ENCODE data around the gene ZBTB44.

ZBTB44 gene

DNA sequence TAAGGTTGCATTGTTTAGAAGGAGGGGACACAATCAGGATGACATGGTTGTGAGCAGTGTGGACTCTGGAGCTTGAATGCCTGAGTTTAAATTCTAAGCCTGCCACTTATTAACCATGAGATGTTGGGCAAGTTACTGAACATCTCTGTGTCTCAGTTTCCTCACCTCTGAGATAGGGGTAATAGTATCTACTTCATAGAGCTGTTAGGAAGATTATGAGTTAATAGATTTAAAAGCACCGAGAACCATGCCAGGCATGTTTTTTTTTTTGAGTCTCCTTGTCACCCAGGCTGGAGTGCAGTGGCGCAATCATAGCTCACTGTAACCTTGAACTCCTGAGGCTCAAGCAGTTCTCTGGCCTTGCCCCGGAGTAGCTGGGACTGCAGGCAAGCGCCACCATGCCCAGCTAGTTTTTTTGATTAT is 121.9 kb downstream of the ZBTB44 start:
- DNase-seq = no peak

DNA sequence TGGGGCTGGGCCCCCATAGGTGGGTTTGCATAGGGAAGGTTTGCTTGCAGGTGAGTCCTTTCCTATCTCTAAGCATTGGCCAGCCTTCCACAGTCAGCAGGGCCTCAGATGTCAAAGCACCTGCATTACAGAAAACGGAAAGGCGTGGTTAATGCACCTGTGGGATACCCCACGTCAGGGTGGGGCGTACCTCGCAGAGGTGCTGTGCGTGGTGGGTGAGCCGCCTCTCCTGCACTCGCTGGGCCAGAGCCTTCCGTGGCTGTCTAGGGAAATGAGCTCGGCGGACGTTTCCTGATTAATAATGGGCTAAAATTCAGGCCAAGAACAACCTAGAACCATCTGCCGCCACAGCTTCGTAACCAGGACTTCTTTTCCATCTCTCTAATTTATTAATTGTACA is 122.8 kb downstream of the ZBTB44 start:
- DNase-seq = no peak

DNA sequence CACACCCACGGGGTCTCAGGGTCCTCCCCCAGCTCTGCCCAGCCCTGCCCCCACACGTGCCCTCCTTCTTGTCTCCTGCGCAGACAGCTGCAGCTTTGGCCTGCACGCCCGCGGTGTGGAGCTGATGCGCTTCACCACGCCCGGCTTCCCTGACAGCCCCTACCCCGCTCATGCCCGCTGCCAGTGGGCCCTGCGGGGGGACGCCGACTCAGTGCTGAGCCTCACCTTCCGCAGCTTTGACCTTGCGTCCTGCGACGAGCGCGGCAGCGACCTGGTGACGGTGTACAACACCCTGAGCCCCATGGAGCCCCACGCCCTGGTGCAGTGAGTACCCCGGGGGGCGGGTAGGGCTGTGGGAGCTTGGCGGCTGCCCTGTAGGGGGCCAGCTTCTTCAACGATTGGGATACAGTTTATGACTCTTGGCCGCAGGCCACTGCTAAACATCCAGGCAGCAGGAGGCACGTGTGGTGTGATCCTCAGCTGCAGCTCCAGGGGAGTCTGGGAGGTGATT is 124.3 kb downstream of the ZBTB44 start:
- DNase-seq = peak; percentile 93

DNA sequence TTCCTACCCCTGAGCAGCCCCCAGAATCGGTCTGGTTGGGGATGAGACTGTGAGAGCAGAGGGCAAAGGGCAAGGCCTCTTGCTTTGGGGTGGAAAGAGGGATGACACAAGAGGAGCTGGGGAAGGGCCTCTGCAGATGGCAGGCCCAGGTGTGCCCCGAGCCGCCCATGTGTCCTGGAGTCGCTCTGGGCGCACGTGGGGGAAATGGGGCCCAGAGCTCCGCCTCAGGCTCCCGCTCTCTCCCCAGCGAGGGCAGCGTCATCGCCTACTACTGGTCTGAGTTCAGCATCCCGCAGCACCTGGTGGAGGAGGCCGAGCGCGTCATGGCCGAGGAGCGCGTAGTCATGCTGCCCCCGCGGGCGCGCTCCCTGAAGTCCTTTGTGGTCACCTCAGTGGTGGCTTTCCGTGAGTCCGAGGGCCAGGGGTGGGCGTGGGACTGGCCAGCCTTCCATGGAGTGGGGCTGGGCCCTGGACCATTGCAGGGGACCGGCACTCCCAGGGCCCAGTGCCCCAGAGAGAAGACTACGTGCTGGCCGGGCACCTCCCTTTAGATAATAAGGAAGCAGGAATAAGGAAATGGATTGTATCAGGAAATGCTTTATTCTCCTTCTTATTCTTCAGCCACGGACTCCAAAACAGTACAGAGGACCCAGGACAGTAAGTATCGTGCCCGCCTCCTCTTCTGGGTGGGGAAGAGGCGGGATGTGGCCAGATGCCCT is 125.1 kb downstream of the ZBTB44 start:
- no peak for DNase-seq

DNA sequence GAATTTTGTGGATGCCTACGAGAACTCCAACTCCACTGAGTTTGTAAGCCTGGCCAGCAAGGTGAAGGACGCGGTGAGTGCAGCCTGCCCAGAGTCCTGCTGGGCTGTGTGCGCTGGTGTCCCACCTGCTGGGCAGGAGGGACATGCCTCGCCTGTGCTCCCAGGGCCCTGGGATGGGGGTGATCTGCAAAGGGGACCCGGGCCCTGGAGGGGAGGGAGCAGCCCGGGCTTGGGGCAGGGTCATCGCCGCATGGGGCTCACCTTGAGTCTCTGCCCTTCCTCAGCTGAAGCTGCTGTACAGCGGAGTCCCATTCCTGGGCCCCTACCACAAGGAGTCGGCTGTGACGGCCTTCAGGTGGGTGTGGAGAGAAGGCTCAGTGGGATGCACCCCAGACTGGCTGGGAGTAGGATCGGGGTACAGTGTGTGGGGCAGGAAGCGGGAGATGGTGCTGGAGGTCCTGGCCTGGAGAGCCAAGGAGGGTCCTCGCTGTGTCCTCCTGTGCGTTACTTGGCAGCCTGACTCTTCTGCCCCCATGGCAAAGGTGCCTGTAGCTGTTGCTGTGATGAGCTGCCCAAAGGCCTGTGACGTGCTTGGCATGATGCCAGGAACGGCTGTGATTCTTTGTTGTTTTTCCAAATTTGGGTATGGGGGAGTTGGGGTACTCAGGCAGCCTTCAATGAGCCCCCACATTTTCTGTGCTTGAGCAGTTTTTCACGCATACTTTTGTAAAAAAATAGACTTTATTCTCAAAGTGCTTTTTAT is 126.0 kb downstream of the ZBTB44 start:
- peak; percentile 34 for DNase-seq

DNA sequence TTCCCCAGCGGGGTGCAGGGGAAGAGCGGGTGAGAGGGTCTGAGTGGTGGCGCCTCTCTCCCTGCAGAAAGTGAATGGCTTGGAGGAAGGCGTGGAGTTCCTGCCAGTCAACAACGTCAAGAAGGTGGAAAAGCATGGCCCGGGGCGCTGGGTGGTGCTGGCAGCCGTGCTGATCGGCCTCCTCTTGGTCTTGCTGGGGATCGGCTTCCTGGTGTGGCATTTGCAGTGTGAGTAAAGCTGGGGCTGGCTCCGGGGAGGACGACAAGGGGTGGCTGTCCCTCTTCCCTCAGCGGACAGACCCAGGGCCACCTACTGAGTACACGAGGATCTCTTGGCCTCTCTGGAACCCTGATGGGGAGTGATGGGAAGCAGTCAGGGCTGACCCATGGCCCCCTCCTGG is 126.7 kb downstream of the ZBTB44 start:
- DNase-seq = no peak

DNA sequence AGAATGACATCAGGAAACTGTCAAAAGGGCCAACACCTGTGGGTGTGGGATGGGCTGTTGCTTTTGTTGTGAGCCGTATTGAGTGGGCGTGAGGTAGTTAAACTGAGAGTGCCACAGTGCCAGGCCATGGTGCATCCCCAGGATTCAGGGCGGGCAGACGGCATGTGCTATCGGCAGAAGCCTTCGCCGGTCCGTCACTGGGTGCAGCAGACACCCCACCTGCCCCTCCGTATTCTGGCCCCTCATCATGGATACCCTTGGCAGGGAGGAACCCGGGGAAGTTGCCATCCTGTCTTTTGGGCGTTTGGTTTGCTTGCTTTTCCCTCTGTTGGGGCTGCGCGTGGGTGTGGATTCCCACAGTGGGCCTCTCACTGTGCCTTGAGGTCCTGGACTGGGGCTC is 127.6 kb downstream of the ZBTB44 start:
- DNase-seq = no peak

DNA sequence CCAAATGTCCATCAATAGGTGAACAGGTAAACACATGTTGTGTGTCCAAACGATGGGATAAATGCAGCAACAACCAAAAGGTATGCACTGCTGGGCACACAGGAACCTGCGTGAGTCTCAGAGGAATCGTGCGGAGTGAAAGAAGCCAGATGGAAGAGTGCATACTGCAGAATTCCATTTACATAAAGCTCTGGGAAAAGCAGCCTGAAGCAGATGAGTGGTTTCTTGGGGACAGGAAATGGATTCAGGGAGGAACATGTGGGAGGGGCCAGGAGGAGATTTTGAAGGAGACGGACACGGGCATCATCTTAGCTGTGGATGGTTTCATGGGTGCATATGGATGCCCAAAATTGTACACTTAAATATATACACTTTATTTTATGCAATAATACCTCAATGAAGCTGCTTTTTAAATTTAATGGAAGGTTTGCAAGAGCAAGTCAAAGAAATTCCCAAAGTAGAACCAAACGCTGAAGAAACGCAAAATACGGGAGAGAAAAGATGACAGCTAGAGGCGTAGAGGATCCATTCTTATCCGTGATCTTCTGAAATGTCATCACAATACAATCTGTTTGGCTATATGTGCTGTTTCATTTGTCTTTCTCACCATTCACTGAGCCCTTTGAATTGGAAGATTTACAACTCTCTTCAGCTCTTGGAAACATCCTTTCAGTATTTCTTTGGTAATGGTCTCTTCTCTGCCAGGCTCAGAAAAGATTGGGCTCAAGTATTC is 130.7 kb downstream of the ZBTB44 start:
- peak; percentile 11 for DNase-seq

DNA sequence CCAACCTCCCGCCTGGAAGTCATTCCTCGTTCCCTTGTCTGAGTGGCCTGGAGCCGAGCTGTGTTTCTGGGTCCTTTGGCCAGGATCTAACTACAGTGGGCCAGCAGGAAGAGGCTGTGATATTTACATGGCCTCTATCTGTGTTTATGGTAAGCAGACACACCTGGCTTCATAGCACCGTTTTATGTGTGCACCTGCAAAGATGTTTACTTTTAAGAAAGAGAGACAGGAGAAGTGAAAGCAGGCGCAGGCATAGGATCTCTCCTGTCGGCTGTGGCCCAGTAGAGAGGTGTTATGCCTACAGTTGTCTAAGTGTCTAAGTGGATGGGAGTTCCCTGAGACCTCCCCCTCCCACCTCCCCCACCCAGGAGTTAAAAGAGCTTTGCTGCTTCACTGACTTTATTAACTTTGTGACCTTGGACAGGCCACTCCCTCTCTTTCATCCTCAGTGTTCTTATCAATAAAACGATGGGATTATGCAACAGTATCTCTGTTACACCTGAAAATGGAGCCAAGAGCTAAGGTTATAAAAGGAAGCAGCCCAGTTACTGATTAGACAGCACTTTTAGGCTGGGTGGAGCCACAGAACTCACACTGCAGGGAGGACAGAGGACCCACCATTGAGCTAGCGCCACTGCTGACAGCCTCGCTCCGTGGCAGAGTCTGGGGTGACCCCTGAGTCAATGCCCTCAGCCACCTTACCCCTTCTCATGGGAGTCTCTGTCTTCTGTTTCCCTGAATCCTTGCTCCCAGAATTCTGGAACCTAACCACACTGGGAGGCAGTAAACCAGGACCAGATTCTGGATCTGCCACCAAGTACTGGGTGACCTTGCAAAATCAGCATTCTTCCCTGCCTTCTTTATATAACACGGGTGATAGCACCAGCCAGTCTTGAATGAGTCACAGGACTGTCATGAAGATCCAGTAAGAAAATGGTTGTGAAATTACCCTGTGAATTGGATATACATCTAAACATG is 133.1 kb downstream of the ZBTB44 start:
- DNase-seq = peak; percentile 85

DNA sequence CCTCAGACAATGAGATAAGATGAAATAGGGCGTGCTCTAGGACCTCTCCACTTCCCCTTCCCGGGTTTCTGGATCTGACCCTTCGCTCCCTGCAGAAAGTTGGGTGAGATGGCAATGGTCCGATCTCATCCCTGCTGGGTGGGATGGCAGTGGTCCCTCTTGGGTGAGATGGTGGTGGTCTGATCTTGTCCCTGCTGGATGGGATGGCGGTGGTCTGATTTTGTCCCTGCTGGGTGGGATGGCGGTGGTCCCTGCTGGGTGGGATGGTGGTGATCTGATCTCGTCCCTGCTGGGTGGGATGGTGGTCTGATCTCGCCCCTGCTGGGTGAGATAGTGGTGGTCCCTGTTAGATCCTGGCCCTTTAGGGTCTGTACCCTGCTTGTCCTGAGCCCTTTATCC is 133.8 kb downstream of the ZBTB44 start:
- peak; percentile 36 for DNase-seq

DNA sequence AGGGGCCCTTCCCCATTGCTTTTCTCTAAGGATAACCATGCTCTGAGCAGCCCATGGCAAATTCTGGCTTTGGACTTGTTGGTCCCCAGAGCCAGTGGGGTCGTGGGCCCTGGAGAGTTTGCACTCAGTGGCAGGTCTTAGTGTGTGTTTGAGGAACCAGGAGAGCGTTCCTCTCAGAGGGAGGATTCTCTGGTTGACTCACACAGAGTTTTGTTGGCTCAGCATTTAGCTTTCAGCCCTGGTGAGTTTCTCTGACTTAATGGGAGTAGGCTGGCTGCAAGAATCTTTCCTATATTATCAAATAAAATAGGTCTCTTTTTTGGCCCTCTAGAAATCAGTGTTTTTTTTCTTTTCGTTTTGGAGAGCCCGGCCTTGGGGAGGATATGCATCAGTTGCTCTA is 134.2 kb downstream of the ZBTB44 start:
- DNase-seq = peak; percentile 49

DNA sequence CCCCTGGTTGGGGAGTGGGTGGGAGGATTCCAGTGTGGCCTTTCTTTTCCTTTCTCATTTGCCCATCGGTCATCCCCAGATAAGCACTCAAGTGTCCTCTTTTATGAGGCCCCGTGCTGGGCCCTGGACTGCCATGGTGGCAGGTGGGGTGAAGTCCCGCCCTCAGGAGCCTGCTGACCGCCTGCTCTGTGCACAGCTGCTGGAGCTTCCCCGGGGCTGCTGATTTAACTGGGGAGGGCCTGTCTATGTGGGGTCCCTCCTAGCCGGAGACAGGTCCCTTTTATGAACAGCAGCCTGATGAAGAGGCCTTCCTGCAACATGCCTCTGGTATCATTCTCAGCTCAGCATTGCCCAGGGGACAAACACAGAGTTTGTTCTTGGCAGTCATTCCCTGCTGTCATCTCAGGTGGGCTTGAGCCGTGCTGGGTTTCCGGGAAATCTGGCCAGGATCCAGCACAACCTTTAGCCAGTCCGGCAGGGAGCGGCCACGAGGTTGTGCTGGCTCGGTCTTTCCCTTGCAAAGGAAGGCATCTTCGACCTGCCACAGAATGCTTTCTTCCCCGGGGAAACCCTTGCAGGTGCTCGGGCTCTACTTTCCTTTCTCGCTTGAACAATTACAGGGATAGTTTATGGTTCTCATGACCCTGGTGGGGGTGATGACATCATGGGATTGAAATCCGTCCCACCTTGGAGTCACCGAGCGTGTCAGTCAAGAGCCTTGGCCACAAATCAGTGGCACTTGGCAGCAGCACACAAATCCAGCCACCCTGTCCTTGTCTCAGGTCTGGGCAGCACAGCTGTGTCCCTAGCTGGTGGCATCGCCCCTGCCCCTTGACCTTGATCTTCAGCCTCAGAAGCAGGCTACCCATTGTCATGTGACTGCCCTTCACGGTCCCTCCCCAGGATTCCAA is 135.1 kb downstream of the ZBTB44 start:
- peak; percentile 92 for DNase-seq

DNA sequence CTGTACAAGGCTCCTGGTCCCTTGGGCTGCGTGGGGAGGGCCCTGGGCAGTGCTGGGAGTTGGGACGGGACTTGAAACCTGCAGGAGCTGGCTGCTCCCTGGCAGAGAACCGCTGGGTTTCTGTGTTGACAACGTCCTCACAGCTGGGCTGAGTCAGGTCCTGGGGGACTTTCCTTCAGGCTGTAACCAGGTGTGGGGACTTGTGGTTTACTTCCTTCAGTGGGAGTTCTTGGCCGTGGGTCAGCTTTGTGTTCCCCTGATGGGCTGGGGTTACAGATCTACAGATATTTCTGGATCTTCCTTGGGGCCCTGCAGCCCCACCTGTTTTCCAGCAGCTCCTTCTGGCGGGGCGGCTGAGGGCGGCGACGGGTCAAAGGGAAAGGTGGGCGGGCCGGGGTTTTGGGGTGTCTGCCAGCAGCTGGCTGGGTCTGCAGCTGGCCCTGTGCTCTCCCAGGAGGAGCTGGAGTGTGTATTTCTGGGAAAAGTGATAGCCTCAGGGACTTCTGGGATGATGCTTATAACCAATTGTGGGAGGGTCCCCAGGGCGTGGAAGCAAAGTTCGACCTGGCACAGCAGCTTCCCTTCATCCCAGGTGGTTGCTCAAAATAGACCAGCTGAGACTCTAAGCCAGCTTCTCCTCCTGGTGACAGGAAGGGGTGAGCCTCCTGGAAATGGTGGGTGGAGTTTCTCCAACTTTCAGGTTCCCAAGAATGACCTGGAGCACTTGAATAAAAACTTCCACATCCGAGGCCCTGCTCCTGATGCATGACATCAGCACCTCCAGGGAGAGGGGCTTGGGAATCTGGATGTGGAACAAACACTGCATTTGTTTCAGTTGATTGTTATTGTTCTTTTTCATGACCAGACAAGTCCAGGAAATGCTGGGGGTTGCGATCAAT is 136.0 kb downstream of the ZBTB44 start:
- DNase-seq = peak; percentile 88

DNA sequence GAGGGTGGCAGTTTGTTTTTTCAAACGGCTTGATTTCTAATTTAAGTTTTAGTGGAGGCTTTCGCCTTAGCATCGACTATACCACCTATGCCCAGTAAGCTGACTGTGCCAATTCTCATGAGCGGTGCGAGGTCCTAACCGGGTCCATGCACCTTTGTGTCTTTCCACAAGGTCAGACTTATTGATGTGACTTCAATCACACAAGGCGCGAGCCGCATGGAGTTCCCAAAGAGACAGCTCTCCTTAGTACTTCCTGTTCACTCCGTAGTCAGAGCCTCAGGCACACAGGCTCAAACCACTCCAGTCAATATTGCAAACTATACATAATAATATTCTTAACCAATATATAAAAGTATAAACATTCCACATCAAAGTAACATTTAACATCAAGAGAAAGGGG is 136.9 kb downstream of the ZBTB44 start:
- DNase-seq = peak; percentile 40

Data from NCI-H69 (cell line).